ENCODE measurements around the gene LCE2C.

Gene LCE2C

GRCh38 chr1:152725261-152725660 lies 50.2 kb downstream of the LCE2C start:
- DNase-seq (ENCODE audit: low read depth) = no peak

Measured in EH (cell line).